H1 (cell line): Measurements from ENCODE around the gene COL4A2. TPM values are rescaled to one million over a fixed set of nuclear protein-coding genes. Genes with fewer than 3 reads are reported as not detected.

ENCODE experiments used
- ATF3 ChIP-seq: IDR thresholded peaks from 2 replicates; pipeline ENCODE4 v1.6.1; 2011; ENCODE audit warnings: low read depth, mild to moderate bottlenecking, low read length; ENCODE audit not compliant: insufficient read depth
- CBX8 ChIP-seq: fragments of 300-800, 300-1000 bp; sonication (generic); IDR thresholded peaks from 2 replicates; pipeline ENCODE4 v1.7.1; 2016; ENCODE audit warnings: low read depth, low read length, borderline replicate concordance
- CHD2 ChIP-seq: IDR thresholded peaks from 2 replicates; pipeline ENCODE4 v1.6.1; 2012; ENCODE audit warnings: low read length, improper control_type of control experiment
- HDAC2 ChIP-seq, 2 experiments: fragments of 300-600 bp in 1 of 2; sonication (generic) in 1 of 2; IDR thresholded peaks; 2 replicates each; pipeline ENCODE4 v1.6.1; 2011 to 2012; ENCODE audit warnings: low read depth in 2 of 2, low read length in 2 of 2, mild to moderate bottlenecking in 2 of 2, moderate library complexity in 2 of 2, borderline replicate concordance in 1 of 2, inconsistent platforms in 1 of 2
- SIRT6 ChIP-seq: IDR thresholded peaks from one replicate; pipeline ENCODE4 v1.7.1; 2012; ENCODE audit warnings: low read length, inconsistent platforms
- SP2 ChIP-seq: IDR thresholded peaks from 2 replicates; pipeline ENCODE4 v1.6.1; 2012; ENCODE audit warnings: mild to moderate bottlenecking, low read length, inconsistent platforms
- TAF7 ChIP-seq: optimal IDR thresholded peaks from 2 replicates; pipeline ENCODE3; 2011; ENCODE audit warnings: low read depth, mild to moderate bottlenecking, inconsistent platforms, low read length, moderate library complexity, borderline replicate concordance
- polyA plus RNA-seq, 7 experiments: library from polyadenylated mRNA; depleted of rRNA in 3 of 7; stranded (reverse) in 5 of 7; unstranded in 2 of 7; fragments of >200 nt in 5 of 7; fragments of 200-250 nt in 2 of 7; gene quantifications; 1 replicate in 5 of 7; 2 replicates in 1 of 7; 4 replicates in 1 of 7; pipeline versions ENCODE4 v1.2.1 to v1.2.3, GENCODE V29; 2011 to 2013; ENCODE audit warnings: missing spikeins in 2 of 7, mixed read lengths in 2 of 7
- total RNA-seq: library from RNA; stranded (reverse); fragmentation: NEBNext Ultra II Directional; extraction: Animal tissue kit (Norgen Biotek cat#: 25700); gene quantifications from 2 replicates; pipeline ENCODE4 v1.2.1, GENCODE V29; 2021

The COL4A2 gene
- total and polyA plus RNA-seq, 2 of the 8 experiments (the other 6 are each of a cell fraction or from before 2014, with no cell fraction given), result 80.4 to 87.3 TPM

GRCh38 chr13:110458017-110458416 lies 150.9 kb downstream of the COL4A2 start (continued):
- TF ChIP-seq HDAC2 (IDR thresholded peaks at IDR 0.05; ENCODE audit: borderline replicate concordance in 1 of 2, low read depth in 2 of 2, low read length in 2 of 2) (no peak), TAF7 (no peak), CBX8 (no peak), SIRT6 (no peak), ATF3 (no peak), CHD2 (no peak), SP2 (no peak)
